IMR-90 (cell line): ENCODE measurements around the gene FNIP2. TPM values are rescaled to one million over a fixed set of nuclear protein-coding genes. Genes with fewer than 3 reads are reported as not detected.

Source experiments
- ATAC-seq: fragments of 200-7000 bp; cut with Tn5 transposase; 2 replicates; pipeline ENCODE4 v1.9.1; 2020; ENCODE audit warnings: low read depth, mild to moderate bottlenecking, moderate library complexity
- BruUV-seq: library from RNA; stranded (reverse); fragments of 400-500 nt; replicated peaks from 2 replicates; lab custom pipeline; 2021; lab: Mats Ljungman, UMichigan
- CTCF ChIA-PET: fragments of 300-600 bp; formaldehyde crosslinking; extraction: SDS; loops from one replicate; lab custom pipeline; 2021; ENCODE audit warnings: antibody characterized with exemption; lab: Yijun Ruan, JAX
- POLR2A ChIA-PET: fragments of 300-600 bp; sonication (Branson Sonifier 250); formaldehyde crosslinking; loops from one replicate; lab custom pipeline; 2022; ENCODE audit warnings: antibody characterized with exemption; ENCODE audit not compliant: unreplicated experiment; lab: Charles Lee
- DNase-seq: peaks from one replicate; pipeline ENCODE4 v3.0.0; 2013
- H2AFZ ChIP-seq: replicated peaks from 2 replicates; pipeline ENCODE3; 2013; ENCODE audit warnings: low read length, mild to moderate bottlenecking; ENCODE audit not compliant: poor library complexity
- H2AK5ac ChIP-seq: 2 replicates; pipeline ENCODE4 v1.6.1; 2013; ENCODE audit warnings: low read depth, low read length, inconsistent platforms
- H2AK9ac ChIP-seq: replicated peaks from 2 replicates; pipeline ENCODE3; 2013; ENCODE audit warnings: mild to moderate bottlenecking, low read depth, low read length, moderate library complexity; ENCODE audit not compliant: poor library complexity
- H2BK120ac ChIP-seq: 2 replicates; pipeline ENCODE4 v1.6.1; 2013; ENCODE audit warnings: low read depth, low read length, inconsistent platforms
- H2BK15ac ChIP-seq: 3 replicates; pipeline ENCODE4 v1.6.1; 2013; ENCODE audit warnings: low read depth, low read length, inconsistent platforms
- H2BK20ac ChIP-seq: 2 replicates; pipeline ENCODE4 v1.6.1; 2013; ENCODE audit warnings: low read depth, mild to moderate bottlenecking, inconsistent platforms, low read length, moderate library complexity
- H2BK5ac ChIP-seq: 2 replicates; pipeline ENCODE4 v1.6.1; 2013; ENCODE audit warnings: mild to moderate bottlenecking, low read depth, low read length, inconsistent platforms; ENCODE audit not compliant: poor library complexity, severe bottlenecking
- H3K14ac ChIP-seq: replicated peaks from 2 replicates; pipeline ENCODE4 v1.6.1; 2013; ENCODE audit warnings: low read depth, low read length, inconsistent platforms
- H3K18ac ChIP-seq: 2 replicates; pipeline ENCODE4 v1.6.1; 2013; ENCODE audit warnings: low read depth, low read length, control low read depth
- H3K23ac ChIP-seq: 2 replicates; pipeline ENCODE4 v1.6.1; 2013; ENCODE audit warnings: low read depth, low read length, inconsistent platforms
- H3K27ac ChIP-seq: 2 replicates; pipeline ENCODE4 v1.5.1; 2013; ENCODE audit warnings: mild to moderate bottlenecking, control low read depth, low read length; ENCODE audit not compliant: insufficient read depth
- H3K27me3 ChIP-seq: 2 replicates; pipeline ENCODE4 v1.6.1; 2013; ENCODE audit warnings: low read length; ENCODE audit not compliant: control insufficient read depth, insufficient read depth
- H3K36me3 ChIP-seq: 2 replicates; pipeline ENCODE4 v1.6.1; 2013; ENCODE audit warnings: low read length, mixed read lengths; ENCODE audit not compliant: control insufficient read depth, insufficient read depth
- H3K4ac ChIP-seq: 2 replicates; pipeline ENCODE4 v1.6.1; 2013; ENCODE audit warnings: low read depth, low read length, inconsistent platforms
- H3K4me1 ChIP-seq: 2 replicates; pipeline ENCODE4 v1.6.1; 2013; ENCODE audit warnings: low read length, mixed read lengths; ENCODE audit not compliant: control insufficient read depth, insufficient read depth
- H3K4me2 ChIP-seq: 2 replicates; pipeline ENCODE4 v1.6.1; 2013; ENCODE audit warnings: low read depth, mild to moderate bottlenecking, control low read depth, low read length, moderate library complexity
- H3K4me3 ChIP-seq: 2 replicates; pipeline ENCODE4 v1.5.1; 2013; ENCODE audit warnings: low read depth, mild to moderate bottlenecking, control low read depth, low read length, moderate library complexity; ENCODE audit not compliant: insufficient read depth
- H3K56ac ChIP-seq: 2 replicates; pipeline ENCODE4 v1.6.1; 2013; ENCODE audit warnings: low read length, inconsistent platforms; ENCODE audit not compliant: insufficient read depth; ENCODE audit errors: extremely low read depth
- H3K79me1 ChIP-seq, 2 experiments: 2 replicates each; pipeline ENCODE4 v1.6.1; 2013; ENCODE audit warnings: low read length in 2 of 2, inconsistent platforms in 1 of 2, low read depth in 1 of 2
- H3K9ac ChIP-seq: 2 replicates; pipeline ENCODE4 v1.6.1; 2013; ENCODE audit warnings: low read depth, low read length, control low read depth
- H3K9me1 ChIP-seq: 2 replicates; pipeline ENCODE4 v1.6.1; 2013; ENCODE audit warnings: low read length, inconsistent platforms; ENCODE audit not compliant: insufficient read depth
- H3K9me3 ChIP-seq: 2 replicates; pipeline ENCODE4 v1.6.1; 2013; ENCODE audit warnings: low read length; ENCODE audit not compliant: control insufficient read depth, insufficient read depth
- H4K20me1 ChIP-seq: 2 replicates; pipeline ENCODE4 v1.6.1; 2013; ENCODE audit warnings: low read length, inconsistent platforms; ENCODE audit not compliant: insufficient read depth
- H4K5ac ChIP-seq: 2 replicates; pipeline ENCODE4 v1.6.1; 2013; ENCODE audit warnings: mild to moderate bottlenecking, low read depth, low read length, control low read depth
- H4K8ac ChIP-seq, 2 experiments: 2 replicates each; pipeline ENCODE4 v1.6.1; 2013; ENCODE audit warnings: low read depth in 2 of 2, low read length in 2 of 2, control low read depth in 1 of 2, inconsistent platforms in 1 of 2
- H4K91ac ChIP-seq: 2 replicates; pipeline ENCODE4 v1.6.1; 2013; ENCODE audit warnings: low read depth, low read length, inconsistent platforms; ENCODE audit not compliant: insufficient read depth
- CEBPB ChIP-seq: IDR thresholded peaks from 2 replicates; pipeline ENCODE4 v1.6.1; 2012; ENCODE audit warnings: low read depth, low read length, improper control_type of control experiment
- CHD1 ChIP-seq: IDR thresholded peaks from 2 replicates; pipeline ENCODE4 v1.6.1; 2012; ENCODE audit warnings: low read depth, low read length, improper control_type of control experiment
- FOS ChIP-seq: fragments of 150-350 bp; IDR thresholded peaks from 2 replicates; pipeline ENCODE4 v1.6.1; 2016; ENCODE audit warnings: low read depth, low read length
- MAFK ChIP-seq: IDR thresholded peaks from 2 replicates; pipeline ENCODE4 v1.6.1; 2012; ENCODE audit warnings: low read depth, low read length, improper control_type of control experiment
- MAZ ChIP-seq: IDR thresholded peaks from 2 replicates; pipeline ENCODE4 v1.6.1; 2012; ENCODE audit warnings: low read depth, mild to moderate bottlenecking, low read length, improper control_type of control experiment, moderate library complexity, borderline replicate concordance
- MXI1 ChIP-seq: IDR thresholded peaks from 2 replicates; pipeline ENCODE4 v1.6.1; 2012; ENCODE audit warnings: low read depth, mild to moderate bottlenecking, low read length, moderate library complexity, borderline replicate concordance
- NFE2L2 ChIP-seq: fragments of 150-350 bp; IDR thresholded peaks from 2 replicates; pipeline ENCODE4 v1.6.1; 2016; ENCODE audit warnings: low read depth, mild to moderate bottlenecking, low read length
- POLR2A ChIP-seq: IDR thresholded peaks from 2 replicates; pipeline ENCODE4 v1.6.1; 2012; ENCODE audit warnings: mild to moderate bottlenecking, low read depth, low read length
- RAD21 ChIP-seq: IDR thresholded peaks from 2 replicates; pipeline ENCODE4 v1.6.1; 2012; ENCODE audit warnings: low read length, improper control_type of control experiment
- RCOR1 ChIP-seq: IDR thresholded peaks from 2 replicates; pipeline ENCODE4 v1.6.1; 2012; ENCODE audit warnings: mild to moderate bottlenecking, low read length, improper control_type of control experiment; ENCODE audit not compliant: insufficient replicate concordance
- RFX5 ChIP-seq: IDR thresholded peaks from 2 replicates; pipeline ENCODE4 v1.8.0; 2012; ENCODE audit warnings: low read depth, mild to moderate bottlenecking, low read length, moderate library complexity
- SMC3 ChIP-seq: fragments of 150-350 bp; IDR thresholded peaks from 2 replicates; pipeline ENCODE4 v1.6.1; 2016; ENCODE audit warnings: low read depth, mild to moderate bottlenecking, antibody characterized with exemption, low read length, moderate library complexity
- WGBS, 2 experiments: methylation state at CpG; one replicate each; pipeline versions ENCODE4 v1.1.5 to v1.1.7; 2013; ENCODE audit warnings: missing lambda C conversion rate in 2 of 2; ENCODE audit not compliant: insufficient read length in 1 of 2; ENCODE audit errors: extremely low coverage in 2 of 2; 5-methylcytosine and 5-hydroxymethylcytosine counted together
- dilution Hi-C: fragments of 300-500 bp; cut with HindIII; formaldehyde crosslinking; loops from one replicate; pipeline ENCODE4 v1.14.3; 2018; ENCODE audit warnings: low sequenced_read_pairs; ENCODE audit not compliant: unreplicated experiment
- in situ Hi-C: fragments of 300-500 bp; cut with MboI; formaldehyde crosslinking; loops from 3 replicates; pipeline ENCODE4 v1.14.3; 2019; ENCODE audit warnings: low sequenced_read_pairs, inconsistent platforms, mixed read lengths
- intact Hi-C: fragments of 100-400 bp; cut with micrococcal nuclease; formaldehyde crosslinking; loops from 2 replicates; pipeline ENCODE4 v1.10.0; 2022
- polyA plus RNA-seq, 3 experiments: library from polyadenylated mRNA; depleted of rRNA; stranded (reverse); fragments of >200 nt; gene quantifications; 2 replicates each; pipeline ENCODE4 v1.2.3, GENCODE V29; 2012; ENCODE audit warnings: low replicate concordance in 1 of 3
- total RNA-seq: library from RNA; depleted of rRNA; stranded (reverse); fragments of >200 nt; gene quantifications from 2 replicates; pipeline ENCODE4 v1.2.3, GENCODE V29; 2012
- TF ChIP-seq, protein P1 (sequence below): fragments of 150-350 bp; IDR thresholded peaks from 2 replicates; pipeline ENCODE4 v1.6.1; 2016; ENCODE audit warnings: low read depth, mild to moderate bottlenecking, low read length, moderate library complexity, borderline replicate concordance
- TF ChIP-seq, protein P2 (sequence below): conservative IDR thresholded peaks from 2 replicates; pipeline ENCODE4 v1.5.1; 2012; ENCODE audit warnings: mild to moderate bottlenecking, low read depth, low read length, improper control_type of control experiment
- TF ChIP-seq, protein P3 (sequence below): fragments of 150-350 bp; IDR thresholded peaks from 2 replicates; pipeline ENCODE4 v1.6.1; 2017; ENCODE audit warnings: mild to moderate bottlenecking, antibody characterized with exemption, low read length, low read depth

FNIP2 gene
- total and polyA plus RNA-seq, 2 of the 4 experiments (the other 2 are of a cell fraction) = 4.7 to 24.6 TPM

DNA sequence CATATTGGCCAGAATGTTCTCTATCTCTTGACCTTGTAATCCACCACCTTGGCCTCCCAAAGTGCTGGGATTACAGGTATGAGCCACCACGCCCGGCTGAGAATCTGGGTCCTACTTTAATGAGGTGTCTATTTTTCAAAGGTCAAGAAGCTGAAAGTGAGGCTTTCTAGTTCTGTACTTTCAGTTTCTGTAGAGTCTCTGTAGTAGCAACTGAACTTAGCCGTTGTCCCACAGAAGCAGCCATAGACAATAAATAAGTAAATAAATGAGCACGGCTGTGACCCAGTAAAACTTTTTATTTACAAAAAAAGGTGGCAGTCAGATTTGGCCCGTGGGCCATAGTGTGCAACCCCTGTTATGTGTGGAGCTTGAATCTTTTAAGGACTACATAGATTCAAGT, 92.0 kb downstream of the FNIP2 start:
- H2AFZ ChIP-seq = no peak overlapping the region
- no peak overlapping the region for H2BK15ac ChIP-seq
- intact Hi-C loops = no loop called here
- H3K9ac ChIP-seq = no peak overlapping the region
- no peak for TF ChIP-seq MAZ
- TF ChIP-seq, protein P1, sequence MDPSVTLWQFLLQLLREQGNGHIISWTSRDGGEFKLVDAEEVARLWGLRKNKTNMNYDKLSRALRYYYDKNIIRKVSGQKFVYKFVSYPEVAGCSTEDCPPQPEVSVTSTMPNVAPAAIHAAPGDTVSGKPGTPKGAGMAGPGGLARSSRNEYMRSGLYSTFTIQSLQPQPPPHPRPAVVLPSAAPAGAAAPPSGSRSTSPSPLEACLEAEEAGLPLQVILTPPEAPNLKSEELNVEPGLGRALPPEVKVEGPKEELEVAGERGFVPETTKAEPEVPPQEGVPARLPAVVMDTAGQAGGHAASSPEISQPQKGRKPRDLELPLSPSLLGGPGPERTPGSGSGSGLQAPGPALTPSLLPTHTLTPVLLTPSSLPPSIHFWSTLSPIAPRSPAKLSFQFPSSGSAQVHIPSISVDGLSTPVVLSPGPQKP = no peak
- TF ChIP-seq RAD21 = no peak
- no peak for TF ChIP-seq RFX5
- no peak for TF ChIP-seq FOS
- no peak for TF ChIP-seq CEBPB
- TF ChIP-seq NFE2L2 = no peak
- TF ChIP-seq RCOR1 = no peak
- no peak for TF ChIP-seq CHD1
- TF ChIP-seq MXI1 = no peak
- TF ChIP-seq, protein P2, sequence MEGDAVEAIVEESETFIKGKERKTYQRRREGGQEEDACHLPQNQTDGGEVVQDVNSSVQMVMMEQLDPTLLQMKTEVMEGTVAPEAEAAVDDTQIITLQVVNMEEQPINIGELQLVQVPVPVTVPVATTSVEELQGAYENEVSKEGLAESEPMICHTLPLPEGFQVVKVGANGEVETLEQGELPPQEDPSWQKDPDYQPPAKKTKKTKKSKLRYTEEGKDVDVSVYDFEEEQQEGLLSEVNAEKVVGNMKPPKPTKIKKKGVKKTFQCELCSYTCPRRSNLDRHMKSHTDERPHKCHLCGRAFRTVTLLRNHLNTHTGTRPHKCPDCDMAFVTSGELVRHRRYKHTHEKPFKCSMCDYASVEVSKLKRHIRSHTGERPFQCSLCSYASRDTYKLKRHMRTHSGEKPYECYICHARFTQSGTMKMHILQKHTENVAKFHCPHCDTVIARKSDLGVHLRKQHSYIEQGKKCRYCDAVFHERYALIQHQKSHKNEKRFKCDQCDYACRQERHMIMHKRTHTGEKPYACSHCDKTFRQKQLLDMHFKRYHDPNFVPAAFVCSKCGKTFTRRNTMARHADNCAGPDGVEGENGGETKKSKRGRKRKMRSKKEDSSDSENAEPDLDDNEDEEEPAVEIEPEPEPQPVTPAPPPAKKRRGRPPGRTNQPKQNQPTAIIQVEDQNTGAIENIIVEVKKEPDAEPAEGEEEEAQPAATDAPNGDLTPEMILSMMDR = no peak
- TF ChIP-seq SMC3 = no peak
- TF ChIP-seq, protein P3, sequence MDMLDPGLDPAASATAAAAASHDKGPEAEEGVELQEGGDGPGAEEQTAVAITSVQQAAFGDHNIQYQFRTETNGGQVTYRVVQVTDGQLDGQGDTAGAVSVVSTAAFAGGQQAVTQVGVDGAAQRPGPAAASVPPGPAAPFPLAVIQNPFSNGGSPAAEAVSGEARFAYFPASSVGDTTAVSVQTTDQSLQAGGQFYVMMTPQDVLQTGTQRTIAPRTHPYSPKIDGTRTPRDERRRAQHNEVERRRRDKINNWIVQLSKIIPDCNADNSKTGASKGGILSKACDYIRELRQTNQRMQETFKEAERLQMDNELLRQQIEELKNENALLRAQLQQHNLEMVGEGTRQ = no peak
- TF ChIP-seq MAFK = no peak
- TF ChIP-seq POLR2A = no peak
- H3K27me3 ChIP-seq = no peaks in the 10 kb centered on the region
- H3K4me1 ChIP-seq = no peaks in the 10 kb centered on the region
- ChIA-PET CTCF (interaction anchor here (0.6 to 1.6 kb wide), 2 partner anchors 136 to 342 kb away, joined by 6 read pairs; no protein-coding TSS in a partner anchor), POLR2A (no interaction called here)
- H3K79me1 ChIP-seq = peaks cover 0 to 3% of the 10 kb centered on the region in 2 experiments; a peak in 1 of 4 replicates
- H3K4me2 ChIP-seq = no peak overlapping the region
- no peak overlapping the region for H4K91ac ChIP-seq
- dilution Hi-C loops = no loop called here
- no peak overlapping the region for H3K27ac ChIP-seq
- H4K20me1 ChIP-seq = no peaks in the 10 kb centered on the region
- no peak overlapping the region for H3K4me3 ChIP-seq
- H3K9me3 ChIP-seq = no peaks in the 10 kb centered on the region
- no peak overlapping the region for H2BK5ac ChIP-seq
- no peak overlapping the region for H3K14ac ChIP-seq
- no TSS peak for BruUV-seq
- no CpG with 5 or more reads among the region's 5 CpGs for WGBS, 2 experiments
- no peak for DNase-seq
- H3K18ac ChIP-seq = no peak overlapping the region
- H2AK9ac ChIP-seq = no peak overlapping the region
- in situ Hi-C loops = loop anchor here (5.0 kb wide), 1 partner anchor 316 kb away; no protein-coding TSS in a partner anchor
- no peak overlapping the region for H4K8ac ChIP-seq
- H3K36me3 ChIP-seq = peaks cover 13% of the 10 kb centered on the region
- H3K23ac ChIP-seq = no peak overlapping the region
- H2BK20ac ChIP-seq = no peak overlapping the region
- no peak overlapping the region for H2AK5ac ChIP-seq
- 0 out of 2 replicates have a peak, but pooled peaks cover 3% of the 10 kb centered on the region for H3K9me1 ChIP-seq
- ATAC-seq = no peak
- no peak overlapping the region for H3K4ac ChIP-seq
- no peak overlapping the region for H2BK120ac ChIP-seq
- no peak overlapping the region for H3K56ac ChIP-seq
- no peak overlapping the region for H4K5ac ChIP-seq
